Motor neuron (in vitro differentiated cells): ENCODE data around the gene RAB43. TPM values are rescaled to one million over a fixed set of nuclear protein-coding genes. Genes with fewer than 3 reads are reported as not detected.
A peak's percentile ranks its signal among the peaks of the same experiment; 100 is the strongest.

Experiments
- ATAC-seq, 8 experiments: fragments of 200-7000 bp; cut with Tn5 transposase; replicated peaks in 6 of 8; 2 replicates each; pipeline ENCODE4 v1.8.0; 2021; ENCODE audit warnings: mild to moderate bottlenecking in 8 of 8, moderate library complexity in 8 of 8
- H3K27ac ChIP-seq, 2 donors: fragments of 250-450 bp; sonication (Bioruptor Pico); 2 replicates each; pipeline ENCODE4 v1.9.0; 2021; ENCODE audit warnings: antibody characterized with exemption in 2 of 2, mild to moderate bottlenecking in 2 of 2, moderate library complexity in 1 of 2
- H3K4me1 ChIP-seq, 2 donors: fragments of 250-450 bp; sonication (Bioruptor Pico); replicated peaks in 1 of 2; 2 replicates each; pipeline ENCODE4 v1.6.1; 2021; ENCODE audit warnings: antibody characterized with exemption in 2 of 2, mild to moderate bottlenecking in 2 of 2, moderate library complexity in 1 of 2
- H3K4me3 ChIP-seq, 5 donors: fragments of 250-450 bp; sonication (Bioruptor Pico); 2 replicates each; pipeline ENCODE4 v1.9.0; 2021; ENCODE audit warnings: antibody characterized with exemption in 5 of 5, mild to moderate bottlenecking in 5 of 5, moderate library complexity in 4 of 5
- WGBS, 10 experiments: fragments of 450-650 bp; shearing (Covaris generic); methylation state at CpG; one replicate each; pipeline ENCODE4 v1.0.0; 2022; 5-methylcytosine and 5-hydroxymethylcytosine counted together
- in situ Hi-C, 9 experiments: fragments of 400-800 bp; cut with MboI; loops; one replicate each; pipeline ENCODE4 v1.15.0; 2021; ENCODE audit warnings: low sequenced_read_pairs in 9 of 9, low pct_unique_long_range_greater_than_20kb in 2 of 9; ENCODE audit not compliant: unreplicated experiment in 9 of 9
- total RNA-seq, 8 experiments: library from RNA; unstranded; fragments of 300-600 nt; gene quantifications; 2 replicates each; pipeline versions ENCODE4 v1.2.3 to v1.2.4, GENCODE V29; 2022

Gene RAB43
- total RNA-seq, 8 experiments from 2014 or later: 1.4 to 17.6 (median 3.3) TPM

GRCh38 chr3:129132097-129132866 lies 10.7 kb upstream of the RAB43 start:
- no peak for ATAC-seq
- Histone ChIP-seq H3K4me1 (no peaks in the 10 kb centered on the region), H3K27ac (no peak overlapping the region), H3K4me3 (no peak overlapping the region)
- in situ Hi-C loops: no loop called here
- 62 to 100% (median 87%) methylated on average over 1 to 4 of the region's 5 CpGs; no CpG with 5 or more reads in 4 of the 10 experiments for WGBS, 10 experiments

- 50 to 100% (median 67%) methylated on average over 1 to 2 of the region's 2 CpGs; no CpG with 5 or more reads in 6 of the 10 experiments for WGBS, 10 experiments
- no peak for ATAC-seq
- no peak overlapping the region for H3K4me3 ChIP-seq
- no peaks in the 10 kb centered on the region for H3K4me1 ChIP-seq
- in situ Hi-C loops: no loop called here
- H3K27ac ChIP-seq: no peak overlapping the region
Observed at GRCh38 chr3:129131465-129132088, 10.0 kb upstream of the RAB43 start.

GRCh38 chr3:129130291-129130813 lies 8.7 kb upstream of the RAB43 start:
- Histone ChIP-seq H3K4me1 (no peaks in the 10 kb centered on the region), H3K4me3 (no peak overlapping the region), H3K27ac (no peak overlapping the region)
- WGBS, 10 experiments: 84 to 100% (median 97%) methylated on average over 2 to 13 of the region's 13 CpGs
- ATAC-seq: no peak
- in situ Hi-C loops: no loop called here

DNA sequence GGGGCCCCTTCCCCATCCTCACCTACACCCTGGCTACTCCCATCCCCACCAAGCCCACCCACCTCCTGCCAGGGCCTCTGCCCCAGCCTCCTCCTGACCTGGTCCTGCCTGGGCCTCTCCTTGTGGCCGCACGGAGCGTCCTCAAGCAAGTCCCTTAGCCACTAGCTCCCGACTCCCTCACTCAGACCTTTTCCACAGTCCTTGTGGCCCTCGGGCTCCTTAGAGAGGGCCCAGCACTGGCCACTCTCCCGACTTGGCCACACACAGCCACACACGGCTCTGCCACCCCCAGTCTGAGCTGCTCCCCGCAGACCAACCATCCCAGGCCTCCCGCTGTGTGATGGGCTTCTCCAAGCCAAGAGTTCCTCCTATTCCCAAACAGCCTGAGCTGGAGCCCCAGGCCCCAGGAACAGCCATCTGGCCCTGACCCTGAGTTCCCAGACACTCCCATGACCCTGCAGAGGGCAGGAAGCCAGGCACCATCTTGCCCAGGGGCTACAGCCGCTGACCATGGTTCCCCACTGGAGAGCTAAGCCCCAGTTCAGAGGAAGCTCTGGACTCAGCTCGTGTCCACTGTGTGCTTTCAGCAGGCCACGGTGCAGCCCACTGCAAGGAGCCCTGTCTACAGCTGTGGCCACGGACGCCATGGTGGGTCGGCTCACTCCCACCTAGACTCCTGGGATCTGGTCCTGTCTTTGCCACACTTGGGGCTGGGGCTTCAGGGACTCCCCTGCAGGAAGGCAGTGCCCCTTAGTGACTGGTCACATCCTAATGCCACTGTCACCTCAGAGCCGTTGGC lies 7.0 kb upstream of the RAB43 start:
- ATAC-seq: no peak
- H3K27ac ChIP-seq: no peak overlapping the region
- in situ Hi-C loops: no loop called here
- no peaks in the 10 kb centered on the region for H3K4me1 ChIP-seq
- H3K4me3 ChIP-seq: no peak overlapping the region
- 81 to 100% (median 92%) methylated on average over 1 to 7 of the region's 16 CpGs; no CpG with 5 or more reads in 4 of the 10 experiments for WGBS, 10 experiments

- H3K4me3 ChIP-seq: no peak overlapping the region
- in situ Hi-C loops: no loop called here
- no peaks in the 10 kb centered on the region for H3K4me1 ChIP-seq
- H3K27ac ChIP-seq: no peak overlapping the region
- peak in 1 of 8 experiments; percentile 6 for ATAC-seq
- 20 to 100% (median 86%) methylated on average over 1 to 7 of the region's 9 CpGs; no CpG with 5 or more reads in 3 of the 10 experiments for WGBS, 10 experiments
Observed at GRCh38 chr3:129126726-129127280, 5.2 kb upstream of the RAB43 start.

DNA sequence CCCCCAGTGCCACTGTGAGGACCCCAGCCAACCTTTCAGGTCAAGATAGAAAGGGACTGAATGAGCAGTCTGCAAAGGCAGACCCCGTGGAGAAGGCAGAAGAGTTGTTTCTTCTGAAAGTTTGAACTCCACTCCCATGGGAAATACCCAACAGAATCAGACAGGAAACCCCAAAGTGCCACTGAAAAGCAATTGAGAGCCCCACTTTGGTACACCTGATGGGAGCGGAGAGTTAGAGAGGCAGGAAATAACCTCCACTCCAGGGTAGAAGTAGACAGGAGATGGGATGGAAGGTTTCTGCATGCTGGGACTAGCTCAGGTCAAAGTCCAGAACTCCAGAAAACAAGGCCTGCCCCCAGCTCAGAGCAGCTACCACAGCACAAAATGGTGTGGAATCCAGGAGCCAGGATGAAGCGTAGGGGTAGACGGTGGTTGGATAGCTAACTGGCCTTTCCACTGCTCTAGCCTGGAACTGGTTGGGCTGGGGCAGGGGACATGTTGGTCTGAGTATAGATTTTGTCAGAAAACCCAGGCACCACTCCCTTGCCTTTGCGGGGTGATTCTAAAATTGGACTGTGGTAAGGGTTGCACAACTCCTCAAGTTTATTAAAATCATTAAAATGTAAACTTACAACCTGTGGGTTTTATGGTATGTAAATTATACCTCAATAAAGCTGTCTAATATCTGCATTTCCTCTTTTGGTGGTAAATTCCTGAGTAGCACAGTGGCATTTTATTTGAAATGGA lies 1.9 kb upstream of the RAB43 start:
- no peak for ATAC-seq
- WGBS, 10 experiments: 60 to 100% (median 89%) methylated on average over 1 to 4 of the region's 5 CpGs; no CpG with 5 or more reads in 2 of the 10 experiments
- Histone ChIP-seq H3K4me1 (peaks cover 17 to 20% of the 10 kb centered on the region in 2 donors), H3K27ac (no peak overlapping the region), H3K4me3 (no peak overlapping the region)
- in situ Hi-C loops: no loop called here

GRCh38 chr3:129122412-129123011 lies 908 bp upstream of the RAB43 start:
- H3K27ac ChIP-seq: peak overlapping the region in 1 of 2 donors; percentile 16
- H3K4me1 ChIP-seq: peaks cover 22 to 23% of the 10 kb centered on the region in 2 donors
- peak overlapping the region in 4 of 5 donors; percentile 52 to 66 (median 58) for H3K4me3 ChIP-seq
- 0 to 80% (median 50%) methylated on average over 1 to 8 of the region's 18 CpGs; no CpG with 5 or more reads in 5 of the 10 experiments for WGBS, 10 experiments
- in situ Hi-C loops: no loop called here
- peak in 5 of 8 experiments; percentile 4 to 30 (median 27) for ATAC-seq

DNA sequence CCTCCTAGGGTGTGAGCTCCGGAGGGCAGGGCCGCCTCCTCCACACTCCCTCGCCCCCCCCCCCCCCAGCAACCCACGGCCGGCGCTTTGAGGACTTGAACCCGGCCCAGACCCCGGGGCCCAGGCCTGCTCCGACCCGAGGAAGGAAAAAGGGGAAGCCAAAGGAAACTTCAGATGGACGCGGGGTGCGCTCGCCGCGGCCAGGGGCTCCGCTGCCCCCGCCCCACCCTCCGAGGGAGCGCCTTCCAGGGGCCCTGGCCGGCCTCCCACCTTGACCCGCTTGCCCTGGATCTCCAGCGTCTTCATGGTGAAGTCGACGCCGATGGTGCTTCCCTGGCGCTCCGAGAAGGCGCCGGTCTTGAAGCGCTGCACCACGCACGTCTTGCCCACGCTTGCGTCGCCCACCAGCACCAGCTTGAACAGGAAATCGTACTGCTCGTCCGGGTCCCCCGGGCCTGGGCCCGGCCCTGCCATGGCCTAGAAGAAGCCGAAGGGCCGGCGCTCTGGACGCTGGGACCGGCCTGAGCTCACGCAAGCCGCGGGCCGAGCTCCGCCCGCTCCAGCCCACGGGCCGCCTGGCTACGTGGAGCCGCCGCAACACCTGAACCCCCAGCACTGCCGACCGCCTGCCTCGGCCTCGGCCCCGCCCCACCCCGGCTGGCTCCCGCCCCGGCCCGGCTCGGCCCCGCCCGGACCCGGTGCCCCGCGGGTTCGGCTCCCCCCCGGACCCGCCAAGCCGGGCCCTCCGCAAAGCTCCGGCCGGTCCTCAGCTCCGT lies 400 bp downstream of the RAB43 start:
- 0 to 15% methylated on average over 1 to 12 of the region's 80 CpGs; no CpG with 5 or more reads in 8 of the 10 experiments for WGBS, 10 experiments

DNA sequence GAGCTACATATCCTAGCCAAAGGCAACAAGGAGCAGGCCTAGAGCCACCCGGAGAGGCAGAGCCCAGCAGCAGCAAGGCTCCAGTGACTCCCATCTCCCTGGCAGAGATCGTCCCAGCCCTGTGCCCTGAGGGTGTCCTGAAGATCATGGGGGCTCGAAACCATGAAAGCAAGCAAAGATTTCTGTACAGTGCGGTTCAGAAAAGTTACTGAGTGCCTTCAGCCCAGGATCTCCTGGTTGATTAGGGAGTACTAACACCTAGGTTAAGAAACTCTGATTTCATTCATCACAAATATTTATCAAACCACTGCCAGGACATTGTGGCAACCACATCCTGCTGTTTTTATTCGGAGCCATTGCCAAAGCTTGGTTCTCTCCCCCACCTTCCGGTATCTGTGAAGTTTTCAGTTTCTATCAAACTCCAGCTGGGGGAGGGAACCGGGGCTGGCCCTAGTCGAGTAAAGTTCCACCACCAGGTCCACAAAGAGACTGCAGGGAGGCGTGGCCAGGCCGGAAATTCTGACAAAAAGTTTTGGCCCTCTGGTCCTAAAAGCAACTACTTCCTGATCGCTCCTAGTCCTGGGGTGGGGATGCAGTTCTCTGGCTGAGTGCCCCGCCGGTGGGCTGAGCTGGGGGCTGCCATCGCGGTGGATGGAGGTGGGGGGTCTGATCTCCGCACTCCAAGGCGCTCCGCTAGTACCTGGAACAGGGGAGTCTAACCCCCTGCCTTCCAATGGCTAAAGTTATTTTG lies 1.2 kb downstream of the RAB43 start:
- Histone ChIP-seq H3K27ac (peak overlapping the region in 1 of 2 donors; percentile 67), H3K4me1 (peaks cover 22 to 23% of the 10 kb centered on the region in 2 donors), H3K4me3 (peak overlapping the region; percentile 51 to 66 (median 52))
- WGBS, 10 experiments: 0 to 12% (median 2%) methylated on average over 3 to 8 of the region's 18 CpGs; no CpG with 5 or more reads in 2 of the 10 experiments
- ATAC-seq: peak in 3 of 8 experiments; percentile 38 to 52 (median 41)
- in situ Hi-C loops: no loop called here

More for the DNA sequence above, 400 bp downstream of the RAB43 start:
- peak in 4 of 8 experiments; percentile 46 to 61 (median 52) for ATAC-seq
- Histone ChIP-seq H3K4me1 (peaks cover 22 to 23% of the 10 kb centered on the region in 2 donors), H3K27ac (peak overlapping the region; percentile 46 to 67), H3K4me3 (peak overlapping the region; percentile 51 to 66 (median 52))
- in situ Hi-C loops: no loop called here

- Histone ChIP-seq H3K27ac (no peak overlapping the region), H3K4me3 (peak overlapping the region; percentile 51 to 66 (median 52)), H3K4me1 (peaks cover 22 to 23% of the 10 kb centered on the region in 2 donors)
- in situ Hi-C loops: no loop called here
- no peak for ATAC-seq
- 17 to 63% (median 44%) methylated on average over 1 to 11 of the region's 13 CpGs; no CpG with 5 or more reads in 4 of the 10 experiments for WGBS, 10 experiments
Observed at GRCh38 chr3:129119365-129120100, 2.1 kb downstream of the RAB43 start.
